Brain microvascular endothelial cell (primary cell): ENCODE data around the gene CFAP119.

Experiments
- DNase-seq: peaks from one replicate; pipeline ENCODE4 v3.0.0-alpha.2; 2020
- H3K27ac ChIP-seq: fragments of 250-450 bp; sonication (Bioruptor Pico); 2 replicates; pipeline ENCODE4 v1.5.1; 2020; ENCODE audit warnings: mild to moderate bottlenecking, moderate library complexity
- H3K27me3 ChIP-seq: fragments of 250-450 bp; sonication (Bioruptor Pico); replicated peaks from 2 replicates; pipeline ENCODE4 v1.5.1; 2020; ENCODE audit warnings: mild to moderate bottlenecking
- H3K36me3 ChIP-seq: fragments of 250-450 bp; sonication (Bioruptor Pico); replicated peaks from 2 replicates; pipeline ENCODE4 v1.5.1; 2020; ENCODE audit warnings: mild to moderate bottlenecking
- H3K4me3 ChIP-seq: 2 replicates; pipeline ENCODE4 v1.5.1; 2011; ENCODE audit warnings: low read depth, mild to moderate bottlenecking, control low read depth, low read length, moderate library complexity
- CTCF ChIP-seq: IDR thresholded peaks from 2 replicates; pipeline ENCODE4 v1.5.1; 2011; ENCODE audit warnings: low read depth, mild to moderate bottlenecking, moderate library complexity, low read length, control low read depth, inconsistent platforms; ENCODE audit errors: missing control alignments
- in situ Hi-C: cut with HindIII; loops from 2 replicates; pipeline ENCODE4 v1.10.0; 2017; ENCODE audit warnings: low sequenced_read_pairs, low pct_ligation_motif_present

CFAP119 gene

GRCh38 chr16:30725418-30725792 is 36.5 kb downstream of the CFAP119 start:
- Histone ChIP-seq H3K27me3 (no peaks in the 10 kb centered on the region), H3K4me3 (no peak overlapping the region), H3K36me3 (peaks cover 89% of the 10 kb centered on the region), H3K27ac (no peak overlapping the region)
- in situ Hi-C loops, result no loop called here
- no peak for DNase-seq
- TF ChIP-seq CTCF, result no peak

- H3K36me3 ChIP-seq, result peaks cover 91% of the 10 kb centered on the region
- no peaks in the 10 kb centered on the region for H3K27me3 ChIP-seq
- no peak for TF ChIP-seq CTCF
- DNase-seq, result no peak
- in situ Hi-C loops, result no loop called here
- H3K27ac ChIP-seq, result no peak overlapping the region
- H3K4me3 ChIP-seq, result no peak overlapping the region
Observed at GRCh38 chr16:30724641-30725417, 37.0 kb downstream of the CFAP119 start.

GRCh38 chr16:30723725-30724355 is 38.0 kb downstream of the CFAP119 start:
- H3K4me3 ChIP-seq, result no peak overlapping the region
- H3K36me3 ChIP-seq, result peaks cover 88% of the 10 kb centered on the region
- in situ Hi-C loops, result no loop called here
- H3K27me3 ChIP-seq, result no peaks in the 10 kb centered on the region
- DNase-seq, result no peak
- TF ChIP-seq CTCF, result no peak
- H3K27ac ChIP-seq, result no peak overlapping the region

- in situ Hi-C loops, result no loop called here
- Histone ChIP-seq H3K27me3 (no peaks in the 10 kb centered on the region), H3K27ac (no peak overlapping the region), H3K36me3 (peaks cover 90% of the 10 kb centered on the region), H3K4me3 (no peak overlapping the region)
- DNase-seq, result no peak
- no peak for TF ChIP-seq CTCF
Observed at GRCh38 chr16:30722916-30723315, 38.9 kb downstream of the CFAP119 start.

- no peak overlapping the region for H3K27ac ChIP-seq
- peaks cover 89% of the 10 kb centered on the region for H3K36me3 ChIP-seq
- no peaks in the 10 kb centered on the region for H3K27me3 ChIP-seq
- peak; percentile 3 for TF ChIP-seq CTCF
- in situ Hi-C loops, result no loop called here
- H3K4me3 ChIP-seq, result no peak overlapping the region
- no peak for DNase-seq
Observed at GRCh38 chr16:30722443-30722842, 39.4 kb downstream of the CFAP119 start.
